Esophagus squamous epithelium (tissue), 4 donors: Measurements from ENCODE around the gene FGGY.

Source experiments
- CTCF ChIP-seq, 6 experiments: fragments of 450-650 bp in 4 of 6; fragments of 200-600 bp in 2 of 6; sonication (generic) in 2 of 6; IDR thresholded peaks; one replicate each; pipeline ENCODE4 v1.5.1; 2016 to 2019; ENCODE audit warnings: antibody characterized with exemption in 6 of 6, mild to moderate bottlenecking in 4 of 6, moderate library complexity in 4 of 6
- POLR2A ChIP-seq, 4 donors: fragments of 450-650 bp; IDR thresholded peaks; one replicate each; pipeline ENCODE4 v1.6.1; 2017; ENCODE audit warnings: antibody characterized with exemption in 4 of 4, mild to moderate bottlenecking in 4 of 4, moderate library complexity in 3 of 4

DNA sequence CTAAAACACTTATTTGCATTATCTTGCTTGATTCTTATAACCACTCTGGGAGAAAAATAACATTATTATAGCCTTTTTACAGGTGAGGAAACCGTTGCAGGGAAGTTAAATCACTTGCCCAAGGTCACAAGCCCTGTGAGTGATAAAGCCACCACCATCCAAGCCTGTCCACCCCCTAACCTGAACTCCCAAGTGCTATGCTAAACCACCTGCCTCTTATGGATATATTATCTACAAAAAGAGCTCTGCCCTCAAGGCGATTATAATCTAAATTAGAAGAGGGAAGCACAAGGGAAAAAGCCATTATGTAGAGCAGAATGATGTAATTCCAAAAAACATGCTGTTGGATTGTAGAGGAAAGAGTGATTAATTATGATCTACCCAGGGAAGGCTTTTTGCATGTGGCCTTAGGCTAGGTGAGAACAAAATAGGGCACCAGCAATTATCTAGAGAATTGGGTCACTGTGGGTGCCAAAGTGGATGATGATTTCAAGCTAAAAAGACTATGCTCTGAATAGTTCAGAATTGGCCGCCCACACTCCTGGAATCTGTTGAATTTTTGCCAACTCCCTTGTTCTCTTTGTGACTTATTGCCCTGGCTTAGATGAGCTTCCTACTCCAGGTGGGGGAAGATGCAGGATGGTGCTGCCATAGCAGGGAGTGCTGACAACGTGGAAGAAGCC is 205.3 kb downstream of the FGGY start:
- no peak for TF ChIP-seq CTCF (IDR thresholded peaks at IDR 0.05)
- no peak for TF ChIP-seq POLR2A (IDR thresholded peaks at IDR 0.05)
